ENCODE measurements around the gene FANCD2.

- TF ChIP-seq CTCF (conservative IDR thresholded peaks at IDR 0.05; ENCODE audit: low read length), result no peak
- no peak for TF ChIP-seq EZH2phosphoT487 (IDR thresholded peaks at IDR 0.05; ENCODE audit: borderline replicate concordance)
These were observed 14.1 kb upstream of the FANCD2 start for GRCh38 chr3:10012106-10012505.
